SK-N-SH (cell line): ENCODE measurements around the gene NDUFS8. TPM values are rescaled to one million over a fixed set of nuclear protein-coding genes. Genes with fewer than 3 reads are reported as not detected.

ENCODE experiments used
- CTCF ChIA-PET: fragments of 300-600, 350-600 bp; formaldehyde crosslinking; extraction: SDS; loops from one replicate; lab custom pipeline; 2021; lab: Yijun Ruan, JAX
- POLR2A ChIA-PET: fragments of 350-600 bp; sonication (Branson Sonifier 250); formaldehyde crosslinking; extraction: SDS; loops from one replicate; lab custom pipeline; 2020; ENCODE audit warnings: antibody characterized with exemption, inconsistent platforms; lab: Yijun Ruan, JAX
- DNase-seq: peaks from one replicate; pipeline ENCODE4 v3.0.0; 2012
- H2AFZ ChIP-seq: fragments of 200-600 bp; sonication (generic); 2 replicates; pipeline ENCODE4 v1.8.1; 2016; ENCODE audit warnings: antibody characterized with exemption, mild to moderate bottlenecking, low read depth
- H3F3A ChIP-seq: fragments of 200-600 bp; sonication (generic); replicated peaks from 2 replicates; pipeline ENCODE3; 2016; ENCODE audit warnings: antibody characterized with exemption, mild to moderate bottlenecking; ENCODE audit not compliant: insufficient read depth
- H3K27ac ChIP-seq, 2 experiments: fragments of 200-500 bp in 1 of 2; fragments of 200-600 bp in 1 of 2; sonication (Bioruptor generic) in 1 of 2; sonication (generic), shearing (Covaris generic) in 1 of 2; 2 replicates each; pipeline versions ENCODE4 v1.5.1 to v1.6.1; 2014 to 2016; ENCODE audit warnings: low read depth in 2 of 2, inconsistent platforms in 1 of 2, low read length in 1 of 2, mild to moderate bottlenecking in 1 of 2, mixed read lengths in 1 of 2
- H3K27me3 ChIP-seq: fragments of 200-600 bp; sonication (generic), shearing (Covaris generic); 2 replicates; pipeline ENCODE4 v1.6.1; 2016; ENCODE audit warnings: mixed run types; ENCODE audit not compliant: insufficient read depth
- H3K36me3 ChIP-seq, 2 experiments: fragments of 200-500 bp in 1 of 2; fragments of 200-600 bp in 1 of 2; sonication (Bioruptor generic) in 1 of 2; sonication (generic) in 1 of 2; replicated peaks in 1 of 2; 2 replicates each; pipeline versions ENCODE3 to v1.5.1; 2014 to 2016; ENCODE audit warnings: low read length in 1 of 2, mild to moderate bottlenecking in 1 of 2; ENCODE audit not compliant: insufficient read depth in 2 of 2, control insufficient read depth in 1 of 2
- H3K4me1 ChIP-seq, 2 experiments: fragments of 200-500 bp in 1 of 2; fragments of 200-600 bp in 1 of 2; sonication (Bioruptor generic) in 1 of 2; sonication (generic), shearing (Covaris generic) in 1 of 2; 2 replicates each; pipeline versions ENCODE4 v1.5.1 to v1.6.1; 2014 to 2016; ENCODE audit warnings: low read depth in 1 of 2, low read length in 1 of 2, mixed run types in 1 of 2; ENCODE audit not compliant: insufficient read depth in 2 of 2, control insufficient read depth in 1 of 2
- H3K4me2 ChIP-seq: fragments of 200-600 bp; sonication (generic), shearing (Covaris generic); 2 replicates; pipeline ENCODE4 v1.6.1; 2017; ENCODE audit warnings: mixed run types
- H3K4me3 ChIP-seq, 2 experiments: fragments of 200-500 bp in 1 of 2; fragments of 200-600 bp in 1 of 2; sonication (Bioruptor generic) in 1 of 2; sonication (generic), shearing (Covaris generic) in 1 of 2; 2 replicates each; pipeline versions ENCODE4 v1.5.1 to v1.8.1; 2014 to 2016; ENCODE audit warnings: low read depth in 2 of 2, inconsistent platforms in 1 of 2, low read length in 1 of 2, mild to moderate bottlenecking in 1 of 2, mixed read lengths in 1 of 2, moderate library complexity in 1 of 2
- H3K79me2 ChIP-seq: fragments of 200-600 bp; sonication (generic); 2 replicates; pipeline ENCODE4 v1.8.1; 2017; ENCODE audit warnings: mild to moderate bottlenecking; ENCODE audit not compliant: insufficient read depth
- H3K9ac ChIP-seq: fragments of 200-600 bp; sonication (generic); 2 replicates; pipeline ENCODE4 v1.6.1; 2017; ENCODE audit warnings: mixed run types
- H3K9me2 ChIP-seq: fragments of 200-600 bp; sonication (generic); 2 replicates; pipeline ENCODE4 v1.6.1; 2017; ENCODE audit warnings: mixed run types
- H3K9me3 ChIP-seq: fragments of 200-600 bp; sonication (generic); 2 replicates; pipeline ENCODE4 v1.6.1; 2017; ENCODE audit warnings: mixed run types, mild to moderate bottlenecking, moderate library complexity
- H4K20me1 ChIP-seq: fragments of 200-600 bp; sonication (generic); 2 replicates; pipeline ENCODE4 v1.6.1; 2017; ENCODE audit warnings: mild to moderate bottlenecking, mixed run types; ENCODE audit not compliant: insufficient read depth
- FOXJ3 ChIP-seq: sonication (generic); formaldehyde crosslinking; IDR thresholded peaks from 2 replicates; pipeline ENCODE4 v1.5.1; 2020; ENCODE audit warnings: mild to moderate bottlenecking, missing genetic modification reagents
- FOXM1 ChIP-seq: IDR thresholded peaks from 2 replicates; pipeline ENCODE4 v1.4.0; 2012; ENCODE audit warnings: low read depth, mild to moderate bottlenecking
- GABPA ChIP-seq: IDR thresholded peaks from 2 replicates; pipeline ENCODE4 v1.4.0; 2012; ENCODE audit warnings: low read depth, mild to moderate bottlenecking
- IRF3 ChIP-seq: fragments of 150-350 bp; IDR thresholded peaks from 2 replicates; pipeline ENCODE4 v1.6.1; 2016; ENCODE audit warnings: mild to moderate bottlenecking, low read depth, low read length
- JUND ChIP-seq: IDR thresholded peaks from 2 replicates; pipeline ENCODE4 v1.4.0; 2012
- MAX ChIP-seq: IDR thresholded peaks from 2 replicates; pipeline ENCODE4 v1.4.0; 2012; ENCODE audit warnings: low read depth
- NRF1 ChIP-seq: IDR thresholded peaks from 2 replicates; pipeline ENCODE4 v1.6.1; 2012; ENCODE audit warnings: low read depth, mild to moderate bottlenecking, low read length
- RAD21 ChIP-seq: IDR thresholded peaks from 2 replicates; pipeline ENCODE4 v1.6.1; 2012; ENCODE audit warnings: mild to moderate bottlenecking, low read length
- RFX5 ChIP-seq: IDR thresholded peaks from 2 replicates; pipeline ENCODE4 v1.6.1; 2012; ENCODE audit warnings: mild to moderate bottlenecking, improper control_type of control experiment, low read length
- SIN3A ChIP-seq: IDR thresholded peaks from 2 replicates; pipeline ENCODE4 v1.6.1; 2012; ENCODE audit warnings: low read depth, mild to moderate bottlenecking, low read length, moderate library complexity, borderline replicate concordance
- TAF1 ChIP-seq: IDR thresholded peaks from 2 replicates; pipeline ENCODE4 v1.6.1; 2012; ENCODE audit warnings: low read depth, mild to moderate bottlenecking, low read length, moderate library complexity, borderline replicate concordance
- TCF12 ChIP-seq: IDR thresholded peaks from 2 replicates; pipeline ENCODE4 v1.4.0; 2012
- USF1 ChIP-seq: IDR thresholded peaks from 2 replicates; pipeline ENCODE4 v1.4.0; 2012; ENCODE audit warnings: low read depth, borderline replicate concordance
- USF2 ChIP-seq: fragments of 150-350 bp; IDR thresholded peaks from 2 replicates; pipeline ENCODE4 v1.6.1; 2017; ENCODE audit warnings: antibody characterized with exemption, low read length, low read depth, borderline replicate concordance
- YY1 ChIP-seq: IDR thresholded peaks from 2 replicates; pipeline ENCODE4 v1.4.0; 2012; ENCODE audit warnings: low read depth, mild to moderate bottlenecking
- WGBS: methylation state at CpG from one replicate; pipeline ENCODE4 v1.1.6; 2017; ENCODE audit warnings: low lambda C conversion rate; 5-methylcytosine and 5-hydroxymethylcytosine counted together
- polyA plus RNA-seq, 3 experiments: library from polyadenylated mRNA; depleted of rRNA; stranded (reverse); fragments of >200 nt; gene quantifications; 2 replicates each; pipeline ENCODE4 v1.2.3, GENCODE V29; 2012
- TF ChIP-seq, protein P1 (sequence below): IDR thresholded peaks from 2 replicates; pipeline ENCODE4; 2012
- TF ChIP-seq, protein P2 (sequence below): IDR thresholded peaks from 2 replicates; pipeline ENCODE4 v1.4.0; 2012; ENCODE audit warnings: low read depth, borderline replicate concordance
- TF ChIP-seq, protein P3 (sequence below): IDR thresholded peaks from 2 replicates; pipeline ENCODE4 v1.6.1; 2012; ENCODE audit warnings: mild to moderate bottlenecking, low read depth, low read length, moderate library complexity

NDUFS8 gene
- polyA plus RNA-seq, 1 of the 3 experiments (the other 2 are of a cell fraction): 123 TPM

GRCh38 chr11:67996051-67996450, 34.4 kb upstream of the NDUFS8 start:
- Histone ChIP-seq H3K9me3 (no peaks in the 10 kb centered on the region), H3K4me2 (no peak overlapping the region), H3K36me3 (no peaks in the 10 kb centered on the region), H3F3A (no peaks in the 10 kb centered on the region), H3K4me3 (no peak overlapping the region), H3K27me3 (no peaks in the 10 kb centered on the region), H3K79me2 (no peaks in the 10 kb centered on the region), H3K27ac (no peak overlapping the region), H2AFZ (no peak overlapping the region), H3K9me2 (no peaks in the 10 kb centered on the region), H3K4me1 (no peaks in the 10 kb centered on the region), H4K20me1 (no peaks in the 10 kb centered on the region), H3K9ac (no peak overlapping the region)
- no peak for TF ChIP-seq IRF3
- no peak for TF ChIP-seq TAF1
- TF ChIP-seq USF1: no peak
- TF ChIP-seq, protein P1, sequence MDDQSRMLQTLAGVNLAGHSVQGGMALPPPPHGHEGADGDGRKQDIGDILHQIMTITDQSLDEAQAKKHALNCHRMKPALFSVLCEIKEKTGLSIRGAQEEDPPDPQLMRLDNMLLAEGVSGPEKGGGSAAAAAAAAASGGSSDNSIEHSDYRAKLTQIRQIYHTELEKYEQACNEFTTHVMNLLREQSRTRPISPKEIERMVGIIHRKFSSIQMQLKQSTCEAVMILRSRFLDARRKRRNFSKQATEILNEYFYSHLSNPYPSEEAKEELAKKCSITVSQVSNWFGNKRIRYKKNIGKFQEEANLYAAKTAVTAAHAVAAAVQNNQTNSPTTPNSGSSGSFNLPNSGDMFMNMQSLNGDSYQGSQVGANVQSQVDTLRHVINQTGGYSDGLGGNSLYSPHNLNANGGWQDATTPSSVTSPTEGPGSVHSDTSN: no peak
- TF ChIP-seq, protein P2, sequence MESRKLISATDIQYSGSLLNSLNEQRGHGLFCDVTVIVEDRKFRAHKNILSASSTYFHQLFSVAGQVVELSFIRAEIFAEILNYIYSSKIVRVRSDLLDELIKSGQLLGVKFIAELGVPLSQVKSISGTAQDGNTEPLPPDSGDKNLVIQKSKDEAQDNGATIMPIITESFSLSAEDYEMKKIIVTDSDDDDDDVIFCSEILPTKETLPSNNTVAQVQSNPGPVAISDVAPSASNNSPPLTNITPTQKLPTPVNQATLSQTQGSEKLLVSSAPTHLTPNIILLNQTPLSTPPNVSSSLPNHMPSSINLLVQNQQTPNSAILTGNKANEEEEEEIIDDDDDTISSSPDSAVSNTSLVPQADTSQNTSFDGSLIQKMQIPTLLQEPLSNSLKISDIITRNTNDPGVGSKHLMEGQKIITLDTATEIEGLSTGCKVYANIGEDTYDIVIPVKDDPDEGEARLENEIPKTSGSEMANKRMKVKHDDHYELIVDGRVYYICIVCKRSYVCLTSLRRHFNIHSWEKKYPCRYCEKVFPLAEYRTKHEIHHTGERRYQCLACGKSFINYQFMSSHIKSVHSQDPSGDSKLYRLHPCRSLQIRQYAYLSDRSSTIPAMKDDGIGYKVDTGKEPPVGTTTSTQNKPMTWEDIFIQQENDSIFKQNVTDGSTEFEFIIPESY: no peak
- TF ChIP-seq FOXJ3 (CRISPR knock-in tag): no peak
- TF ChIP-seq NRF1: no peak
- TF ChIP-seq SIN3A: no peak
- no peak for TF ChIP-seq GABPA
- TF ChIP-seq TCF12: no peak
- TF ChIP-seq USF2: no peak
- no peak for TF ChIP-seq YY1
- TF ChIP-seq JUND: no peak
- TF ChIP-seq, protein P3, sequence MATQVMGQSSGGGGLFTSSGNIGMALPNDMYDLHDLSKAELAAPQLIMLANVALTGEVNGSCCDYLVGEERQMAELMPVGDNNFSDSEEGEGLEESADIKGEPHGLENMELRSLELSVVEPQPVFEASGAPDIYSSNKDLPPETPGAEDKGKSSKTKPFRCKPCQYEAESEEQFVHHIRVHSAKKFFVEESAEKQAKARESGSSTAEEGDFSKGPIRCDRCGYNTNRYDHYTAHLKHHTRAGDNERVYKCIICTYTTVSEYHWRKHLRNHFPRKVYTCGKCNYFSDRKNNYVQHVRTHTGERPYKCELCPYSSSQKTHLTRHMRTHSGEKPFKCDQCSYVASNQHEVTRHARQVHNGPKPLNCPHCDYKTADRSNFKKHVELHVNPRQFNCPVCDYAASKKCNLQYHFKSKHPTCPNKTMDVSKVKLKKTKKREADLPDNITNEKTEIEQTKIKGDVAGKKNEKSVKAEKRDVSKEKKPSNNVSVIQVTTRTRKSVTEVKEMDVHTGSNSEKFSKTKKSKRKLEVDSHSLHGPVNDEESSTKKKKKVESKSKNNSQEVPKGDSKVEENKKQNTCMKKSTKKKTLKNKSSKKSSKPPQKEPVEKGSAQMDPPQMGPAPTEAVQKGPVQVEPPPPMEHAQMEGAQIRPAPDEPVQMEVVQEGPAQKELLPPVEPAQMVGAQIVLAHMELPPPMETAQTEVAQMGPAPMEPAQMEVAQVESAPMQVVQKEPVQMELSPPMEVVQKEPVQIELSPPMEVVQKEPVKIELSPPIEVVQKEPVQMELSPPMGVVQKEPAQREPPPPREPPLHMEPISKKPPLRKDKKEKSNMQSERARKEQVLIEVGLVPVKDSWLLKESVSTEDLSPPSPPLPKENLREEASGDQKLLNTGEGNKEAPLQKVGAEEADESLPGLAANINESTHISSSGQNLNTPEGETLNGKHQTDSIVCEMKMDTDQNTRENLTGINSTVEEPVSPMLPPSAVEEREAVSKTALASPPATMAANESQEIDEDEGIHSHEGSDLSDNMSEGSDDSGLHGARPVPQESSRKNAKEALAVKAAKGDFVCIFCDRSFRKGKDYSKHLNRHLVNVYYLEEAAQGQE: no peak
- TF ChIP-seq FOXM1: no peak
- TF ChIP-seq MAX: no peak
- no peak for TF ChIP-seq RAD21
- no peak for TF ChIP-seq RFX5
- ChIA-PET POLR2A (no interaction called here), CTCF (no interaction called here)
- 89% methylated on average over 6 of the region's 13 CpGs for WGBS
- no peak for DNase-seq
